COLO668 (cell line): ENCODE data around the gene PHTF2.
"Not testable (repeated sequence)": the region's sequence is repeated elsewhere in the genome, so short reads cannot be mapped to it uniquely, and the experiment has no call there.

Experiments used
- DNase-seq: peaks from one replicate; lab custom pipeline; 2025; ENCODE audit not compliant: unreplicated experiment; lab: John Stamatoyannopoulos, UW

The PHTF2 gene

DNA sequence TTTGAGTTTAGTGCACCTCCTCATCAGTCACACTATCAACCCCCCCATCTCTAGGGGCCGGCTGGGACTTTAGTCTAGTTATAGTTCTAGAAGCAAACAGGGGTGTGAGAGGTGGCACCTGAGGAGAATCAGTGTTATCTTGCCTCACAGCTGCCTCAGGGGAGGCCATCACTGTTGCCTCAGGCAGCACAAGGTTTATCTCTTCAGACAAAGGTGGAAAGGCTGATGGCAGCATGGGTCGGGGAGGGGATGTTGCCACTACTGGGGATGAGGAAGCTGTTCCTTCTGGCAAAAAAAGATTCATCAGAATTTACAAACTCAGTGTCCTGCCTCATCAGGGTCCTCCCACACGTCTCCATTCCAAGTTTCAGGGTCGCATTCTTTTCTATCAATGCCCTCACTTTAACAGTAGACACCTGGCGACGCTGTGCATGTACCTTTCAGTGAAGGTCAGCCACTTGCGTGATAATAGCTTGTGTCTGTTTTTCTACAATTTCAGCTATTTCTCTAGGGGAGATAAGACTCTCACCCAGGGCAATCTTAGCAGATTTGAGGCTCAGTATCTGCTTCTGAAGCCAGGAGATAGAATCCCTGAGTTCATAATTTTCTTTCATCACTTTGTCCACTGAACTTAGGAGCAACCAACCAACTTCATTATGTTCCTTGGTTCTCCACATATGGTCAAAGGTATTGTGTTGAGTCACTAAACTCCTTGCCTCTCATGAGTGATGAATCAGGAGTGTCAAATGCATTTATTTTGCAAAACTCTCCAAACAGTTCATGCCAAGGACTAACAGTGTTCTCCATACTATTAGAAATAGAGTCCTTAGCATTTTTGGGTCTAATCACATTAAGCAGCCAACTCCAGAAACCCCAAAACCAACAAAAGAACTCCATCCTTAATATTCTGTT lies 75.1 kb downstream of the PHTF2 start:
- not testable (repeated sequence) for DNase-seq

DNA sequence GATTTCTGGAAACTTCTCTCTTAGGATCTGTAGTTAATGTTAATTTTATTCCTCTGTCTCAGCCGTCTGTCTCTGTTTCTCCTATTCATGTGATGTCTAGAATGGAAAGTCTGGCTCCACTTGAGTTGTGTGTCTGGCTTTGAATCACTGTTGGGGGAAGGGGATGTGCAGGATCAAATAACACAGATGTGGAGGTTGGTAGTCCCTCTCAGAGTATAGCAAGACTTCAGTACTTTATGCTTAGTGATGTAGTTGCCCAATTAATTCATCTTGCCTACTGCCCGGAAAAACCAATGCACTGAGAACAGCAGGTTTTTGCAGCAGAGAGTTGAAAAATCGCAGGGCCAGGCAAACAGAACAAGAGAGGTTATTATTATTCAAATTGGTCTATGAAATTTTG lies 79.2 kb downstream of the PHTF2 start:
- no peak for DNase-seq

GRCh38 chr7:77878500-77878899 lies 79.9 kb downstream of the PHTF2 start:
- no peak for DNase-seq

GRCh38 chr7:77879272-77879671 lies 80.7 kb downstream of the PHTF2 start:
- no peak for DNase-seq

DNA sequence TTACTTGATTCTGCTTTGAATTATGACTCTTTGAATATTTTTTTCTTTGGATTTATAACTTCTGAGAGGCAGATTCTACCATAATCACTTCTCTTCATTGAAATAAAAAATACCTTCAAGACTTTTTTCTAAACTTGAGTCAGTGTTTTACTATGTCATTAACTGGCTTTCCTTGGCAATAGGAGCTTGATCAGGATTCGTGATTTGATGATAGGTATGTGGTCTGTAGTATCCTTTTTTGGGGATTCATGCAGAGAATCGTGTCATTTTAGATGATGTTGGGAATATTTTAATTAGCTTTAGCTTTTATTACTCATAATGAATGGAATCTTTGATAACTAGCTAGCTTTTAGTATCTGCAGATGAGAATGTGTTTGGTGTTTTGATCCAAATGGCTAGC lies 83.3 kb downstream of the PHTF2 start:
- DNase-seq: no peak

DNA sequence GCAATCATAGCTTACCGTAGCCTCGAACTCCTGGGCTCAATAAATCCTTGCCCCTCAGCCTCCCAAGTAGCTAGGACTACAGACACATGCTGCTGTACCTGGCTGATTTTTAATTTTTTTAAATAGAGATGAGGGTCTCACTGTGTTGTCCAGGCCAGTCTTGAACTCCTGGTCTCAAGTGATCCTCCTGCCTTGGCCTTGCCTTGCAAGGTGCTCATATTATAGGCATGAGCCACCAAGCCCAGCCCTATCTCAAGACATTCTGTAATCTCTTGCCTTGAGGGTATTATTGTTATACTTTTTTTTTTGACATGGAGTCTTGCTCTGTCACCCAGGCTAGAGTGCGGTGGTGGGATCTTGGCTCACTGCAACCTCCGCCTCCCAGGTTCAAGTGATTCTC lies 86.6 kb downstream of the PHTF2 start:
- DNase-seq: no peak

GRCh38 chr7:77887567-77887966 lies 89.0 kb downstream of the PHTF2 start:
- no peak for DNase-seq

GRCh38 chr7:77888998-77889397 lies 90.4 kb downstream of the PHTF2 start:
- DNase-seq: no peak

DNA sequence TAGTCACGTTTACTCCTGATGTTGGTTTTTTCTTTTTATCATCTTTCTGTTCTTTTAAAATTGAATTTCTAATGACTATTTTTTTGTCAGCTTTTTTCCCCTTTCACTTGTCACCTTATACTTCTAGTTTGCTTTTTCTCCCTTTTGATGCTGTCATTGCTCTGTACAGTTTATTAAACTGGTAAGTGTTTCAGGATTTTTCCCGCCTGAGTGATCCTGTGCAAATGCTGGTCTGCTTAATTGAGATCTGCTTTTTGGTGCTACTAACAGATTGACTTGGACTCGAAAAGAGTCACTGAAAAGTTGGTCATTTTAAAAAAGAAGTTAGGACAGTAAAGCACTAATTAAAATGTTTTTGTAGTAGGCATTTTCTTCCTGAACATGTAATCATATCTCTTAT lies 95.2 kb downstream of the PHTF2 start:
- no peak for DNase-seq

- DNase-seq: no peak
Measured at GRCh38 chr7:77894574-77895091, 96.1 kb downstream of the PHTF2 start.

GRCh38 chr7:77895905-77896304 lies 97.3 kb downstream of the PHTF2 start:
- no peak for DNase-seq

GRCh38 chr7:77897004-77897547 lies 98.5 kb downstream of the PHTF2 start:
- DNase-seq: no peak

DNA sequence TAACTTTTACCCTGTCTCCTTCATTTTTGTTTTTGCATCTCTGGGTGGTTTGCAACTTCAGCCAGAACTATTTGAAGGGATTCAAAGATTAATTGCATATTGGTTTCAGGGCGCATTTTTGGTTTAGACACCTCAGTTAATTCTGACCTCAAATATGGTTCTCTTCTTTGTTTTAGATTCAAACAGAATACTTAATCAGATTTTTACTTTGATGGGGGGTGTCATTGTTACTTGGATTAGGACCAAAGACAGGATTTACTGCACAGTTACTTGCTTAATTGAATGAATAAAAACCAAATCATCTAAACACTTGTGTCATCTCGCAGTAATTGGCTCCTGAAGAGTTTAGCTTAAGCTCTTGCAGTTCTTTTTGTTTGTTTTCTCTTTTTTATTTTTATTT lies 100.9 kb downstream of the PHTF2 start:
- DNase-seq: no peak

DNA sequence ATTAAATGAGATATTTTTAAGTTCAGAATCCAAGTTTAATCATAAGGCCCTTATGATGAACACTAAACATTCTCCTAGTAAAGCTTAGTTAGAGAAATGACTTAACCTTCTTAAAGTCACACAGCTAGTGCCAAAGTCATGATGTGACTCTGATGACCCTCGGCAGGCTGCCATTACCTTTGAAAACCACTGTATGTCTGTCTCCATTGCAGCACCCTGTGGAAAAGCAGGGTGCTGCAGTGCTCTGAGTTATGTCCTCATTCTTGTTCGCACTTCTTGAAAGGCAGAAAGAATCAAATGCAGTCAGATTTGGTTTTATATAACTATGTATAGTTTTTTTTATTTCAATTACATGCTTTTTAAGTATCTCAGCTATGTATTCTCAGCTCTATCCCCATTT lies 105.0 kb downstream of the PHTF2 start:
- no peak for DNase-seq

DNA sequence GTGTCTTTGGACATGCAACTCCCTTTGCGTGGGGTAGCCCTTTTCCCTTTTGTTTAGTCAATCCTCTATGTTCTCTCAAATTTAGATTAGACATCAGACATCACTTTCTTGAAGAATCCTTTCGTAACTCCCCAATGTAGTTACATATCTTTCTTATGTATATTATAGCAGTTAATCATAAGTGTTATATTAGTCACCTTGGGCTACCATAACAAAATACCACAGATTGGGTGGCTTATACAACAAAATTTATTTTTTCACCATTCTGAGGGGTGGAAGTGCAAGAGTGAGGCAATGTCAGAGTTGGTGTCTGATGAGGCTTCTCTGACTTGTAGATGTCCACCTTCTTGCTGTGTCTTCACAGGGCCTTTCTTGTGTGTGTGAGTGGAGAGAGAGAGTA lies 105.7 kb downstream of the PHTF2 start:
- DNase-seq: no peak

GRCh38 chr7:77907281-77907680 lies 108.7 kb downstream of the PHTF2 start:
- DNase-seq: no peak

DNA sequence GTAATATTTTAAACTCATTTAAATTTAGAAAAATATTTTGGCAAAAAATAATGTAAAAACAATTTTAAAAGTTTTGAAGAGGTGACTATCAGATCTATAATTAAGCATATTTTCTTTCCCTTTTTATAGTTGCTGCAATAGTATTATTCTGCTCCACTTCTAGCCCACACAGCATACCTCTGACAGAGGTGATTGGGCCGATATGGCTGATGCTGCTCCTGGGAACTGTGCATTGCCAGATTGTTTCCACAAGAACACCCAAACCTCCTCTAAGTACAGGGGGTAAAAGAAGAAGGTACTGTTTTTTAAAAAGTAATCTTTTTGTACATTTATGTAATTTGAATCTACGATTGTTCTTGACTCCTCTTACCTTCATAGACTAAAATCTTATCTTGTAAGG lies 110.1 kb downstream of the PHTF2 start:
- DNase-seq: no peak

- no peak for DNase-seq
Measured at GRCh38 chr7:77910124-77910523, 111.6 kb downstream of the PHTF2 start.

GRCh38 chr7:77912293-77912692 lies 113.7 kb downstream of the PHTF2 start:
- DNase-seq: no peak

GRCh38 chr7:77913977-77914607 lies 115.5 kb downstream of the PHTF2 start:
- no peak for DNase-seq

- no peak for DNase-seq
Measured at GRCh38 chr7:77917500-77918262, 119.1 kb downstream of the PHTF2 start.
